Measurements from ENCODE around the gene MAST4.

MAST4 gene

GRCh38 chr5:66992547-66992946 is 396.4 kb downstream of the MAST4 start:
- peak overlapping the region in 1 of 7 experiments; percentile 32 for H3K4me3 ChIP-seq (ENCODE audit: control insufficient read depth in 1 of 7, extremely low read depth in 1 of 7, insufficient read depth in 4 of 7, low read depth in 2 of 7, low read length in 6 of 7)
- no peaks in the 10 kb centered on the region for H3K27me3 ChIP-seq (replicated peaks in 2 of 5; ENCODE audit: control insufficient read depth in 4 of 5, insufficient read depth in 5 of 5, low read length in 4 of 5)
- ChIA-PET POLR2A (no interaction called here), CTCF (interaction anchor here (1.3 to 1.8 kb wide), 3 partner anchors 10 to 21 kb away, joined by 3 to 10 read pairs (median 4); no protein-coding TSS in a partner anchor)
- no peaks in the 10 kb centered on the region for H3K9me3 ChIP-seq (ENCODE audit: control extremely low read depth in 1 of 5, control insufficient read depth in 4 of 5, insufficient read depth in 2 of 5, low read depth in 1 of 5, low read length in 4 of 5)
- no peak overlapping the region for H3K27ac ChIP-seq (ENCODE audit: insufficient read depth in 1 of 2, low read depth in 1 of 2, low read length in 2 of 2, poor library complexity in 1 of 2, severe bottlenecking in 2 of 2)
- WGBS (ENCODE audit: insufficient coverage) = 30% methylated on average over 3 of the region's 4 CpGs
- peaks cover 0 to 20% (median 9%) of the 10 kb centered on the region in 4 experiments for H3K4me1 ChIP-seq (ENCODE audit: control extremely low read depth in 1 of 4, control insufficient read depth in 4 of 4, insufficient read depth in 4 of 4, low read length in 3 of 4)
- peak in 2 of 3 donors; percentile 60 to 63 for DNase-seq
- H3K36me3 ChIP-seq (ENCODE audit: control insufficient read depth in 4 of 4, insufficient read depth in 4 of 4, low read length in 3 of 4) = no peaks in the 10 kb centered on the region

GRCh38 chr5:66993448-66993847 is 397.3 kb downstream of the MAST4 start:
- ChIA-PET CTCF (interaction anchor here (0.8 to 1.3 kb wide), 3 partner anchors 8 to 20 kb away, joined by 3 read pairs; no protein-coding TSS in a partner anchor), POLR2A (no interaction called here)
- no peak overlapping the region for H3K27ac ChIP-seq (ENCODE audit: insufficient read depth in 1 of 2, low read depth in 1 of 2, low read length in 2 of 2, poor library complexity in 1 of 2, severe bottlenecking in 2 of 2)

GRCh38 chr5:66993882-66994281 is 397.7 kb downstream of the MAST4 start:
- CTCF ChIA-PET = interaction anchor here (0.8 to 1.3 kb wide), 3 partner anchors 8 to 15 kb away, joined by 3 read pairs; no protein-coding TSS in a partner anchor
- WGBS (ENCODE audit: insufficient coverage) = 93% methylated on average over 4 of the region's 4 CpGs
- Histone ChIP-seq H3K9me3 (ENCODE audit: control extremely low read depth in 1 of 5, control insufficient read depth in 4 of 5, insufficient read depth in 2 of 5, low read depth in 1 of 5, low read length in 4 of 5) (no peaks in the 10 kb centered on the region), H3K27me3 (replicated peaks in 2 of 5; ENCODE audit: control insufficient read depth in 4 of 5, insufficient read depth in 5 of 5, low read length in 4 of 5) (no peaks in the 10 kb centered on the region), H3K36me3 (ENCODE audit: control insufficient read depth in 4 of 4, insufficient read depth in 4 of 4, low read length in 3 of 4) (no peaks in the 10 kb centered on the region), H3K4me3 (ENCODE audit: control insufficient read depth in 1 of 7, extremely low read depth in 1 of 7, insufficient read depth in 4 of 7, low read depth in 2 of 7, low read length in 6 of 7) (no peak overlapping the region), H3K27ac (ENCODE audit: insufficient read depth in 1 of 2, low read depth in 1 of 2, low read length in 2 of 2, poor library complexity in 1 of 2, severe bottlenecking in 2 of 2) (no peak overlapping the region), H3K4me1 (ENCODE audit: control extremely low read depth in 1 of 4, control insufficient read depth in 4 of 4, insufficient read depth in 4 of 4, low read length in 3 of 4) (peaks cover 0 to 20% (median 8%) of the 10 kb centered on the region in 4 experiments)
- no peak for DNase-seq
- POLR2A ChIA-PET = no interaction called here

More at GRCh38 chr5:66993448-66993847, 397.3 kb downstream of the MAST4 start:
- Histone ChIP-seq H3K4me1 (ENCODE audit: control extremely low read depth in 1 of 4, control insufficient read depth in 4 of 4, insufficient read depth in 4 of 4, low read length in 3 of 4) (peaks cover 0 to 20% (median 8%) of the 10 kb centered on the region in 4 experiments), H3K9me3 (ENCODE audit: control extremely low read depth in 1 of 5, control insufficient read depth in 4 of 5, insufficient read depth in 2 of 5, low read depth in 1 of 5, low read length in 4 of 5) (no peaks in the 10 kb centered on the region), H3K4me3 (ENCODE audit: control insufficient read depth in 1 of 7, extremely low read depth in 1 of 7, insufficient read depth in 4 of 7, low read depth in 2 of 7, low read length in 6 of 7) (no peak overlapping the region), H3K36me3 (ENCODE audit: control insufficient read depth in 4 of 4, insufficient read depth in 4 of 4, low read length in 3 of 4) (no peaks in the 10 kb centered on the region), H3K27me3 (replicated peaks in 2 of 5; ENCODE audit: control insufficient read depth in 4 of 5, insufficient read depth in 5 of 5, low read length in 4 of 5) (no peaks in the 10 kb centered on the region)
- DNase-seq = no peak

- CTCF ChIA-PET = interaction anchor here (1.0 to 1.3 kb wide), 3 partner anchors 9 to 16 kb away, joined by 3 read pairs; no protein-coding TSS in a partner anchor
- Histone ChIP-seq H3K4me3 (ENCODE audit: control insufficient read depth in 1 of 7, extremely low read depth in 1 of 7, insufficient read depth in 4 of 7, low read depth in 2 of 7, low read length in 6 of 7) (no peak overlapping the region), H3K27me3 (replicated peaks in 2 of 5; ENCODE audit: control insufficient read depth in 4 of 5, insufficient read depth in 5 of 5, low read length in 4 of 5) (no peaks in the 10 kb centered on the region), H3K36me3 (ENCODE audit: control insufficient read depth in 4 of 4, insufficient read depth in 4 of 4, low read length in 3 of 4) (no peaks in the 10 kb centered on the region), H3K4me1 (ENCODE audit: control extremely low read depth in 1 of 4, control insufficient read depth in 4 of 4, insufficient read depth in 4 of 4, low read length in 3 of 4) (peaks cover 0 to 14% (median 7%) of the 10 kb centered on the region in 4 experiments), H3K27ac (ENCODE audit: insufficient read depth in 1 of 2, low read depth in 1 of 2, low read length in 2 of 2, poor library complexity in 1 of 2, severe bottlenecking in 2 of 2) (no peak overlapping the region), H3K9me3 (ENCODE audit: control extremely low read depth in 1 of 5, control insufficient read depth in 4 of 5, insufficient read depth in 2 of 5, low read depth in 1 of 5, low read length in 4 of 5) (no peaks in the 10 kb centered on the region)
- POLR2A ChIA-PET = no interaction called here
- WGBS (ENCODE audit: insufficient coverage) = no CpG with 5 or more reads among the region's 2 CpGs
- DNase-seq = no peak
Measured at GRCh38 chr5:66994790-66995189, 398.6 kb downstream of the MAST4 start.

- ChIA-PET CTCF (interaction anchor here (1.3 to 2.6 kb wide), 4 partner anchors 7 to 14 kb away, joined by 3 to 9 read pairs (median 4); no protein-coding TSS in a partner anchor), POLR2A (interaction anchor here (0.6 kb wide), 1 partner anchor 118 kb away, joined by 3 read pairs; no protein-coding TSS in a partner anchor)
- H3K36me3 ChIP-seq (ENCODE audit: control insufficient read depth in 4 of 4, insufficient read depth in 4 of 4, low read length in 3 of 4) = no peaks in the 10 kb centered on the region
- WGBS (ENCODE audit: insufficient coverage) = no CpG with 5 or more reads among the region's 3 CpGs
- H3K4me1 ChIP-seq (ENCODE audit: control extremely low read depth in 1 of 4, control insufficient read depth in 4 of 4, insufficient read depth in 4 of 4, low read length in 3 of 4) = peaks cover 8 to 31% (median 18%) of the 10 kb centered on the region in 4 experiments
- H3K9me3 ChIP-seq (ENCODE audit: control extremely low read depth in 1 of 5, control insufficient read depth in 4 of 5, insufficient read depth in 2 of 5, low read depth in 1 of 5, low read length in 4 of 5) = no peaks in the 10 kb centered on the region
- no peak for DNase-seq
- no peak overlapping the region for H3K4me3 ChIP-seq (ENCODE audit: control insufficient read depth in 1 of 7, extremely low read depth in 1 of 7, insufficient read depth in 4 of 7, low read depth in 2 of 7, low read length in 6 of 7)
- H3K27ac ChIP-seq (ENCODE audit: insufficient read depth in 1 of 2, low read depth in 1 of 2, low read length in 2 of 2, poor library complexity in 1 of 2, severe bottlenecking in 2 of 2) = no peak overlapping the region
- no peaks in the 10 kb centered on the region for H3K27me3 ChIP-seq (replicated peaks in 2 of 5; ENCODE audit: control insufficient read depth in 4 of 5, insufficient read depth in 5 of 5, low read length in 4 of 5)
Measured at GRCh38 chr5:67000794-67001475, 404.7 kb downstream of the MAST4 start.

- no peaks in the 10 kb centered on the region for H3K36me3 ChIP-seq (ENCODE audit: control insufficient read depth in 4 of 4, insufficient read depth in 4 of 4, low read length in 3 of 4)
- peak overlapping the region; percentile 81 to 94 for H3K27ac ChIP-seq (ENCODE audit: insufficient read depth in 1 of 2, low read depth in 1 of 2, low read length in 2 of 2, poor library complexity in 1 of 2, severe bottlenecking in 2 of 2)
- no peaks in the 10 kb centered on the region for H3K27me3 ChIP-seq (replicated peaks in 2 of 5; ENCODE audit: control insufficient read depth in 4 of 5, insufficient read depth in 5 of 5, low read length in 4 of 5)
- no peaks in the 10 kb centered on the region for H3K9me3 ChIP-seq (ENCODE audit: control extremely low read depth in 1 of 5, control insufficient read depth in 4 of 5, insufficient read depth in 2 of 5, low read depth in 1 of 5, low read length in 4 of 5)
- H3K4me1 ChIP-seq (ENCODE audit: control extremely low read depth in 1 of 4, control insufficient read depth in 4 of 4, insufficient read depth in 4 of 4, low read length in 3 of 4) = peaks cover 21 to 51% (median 31%) of the 10 kb centered on the region in 4 experiments
- 66% methylated on average over 2 of the region's 6 CpGs for WGBS (ENCODE audit: insufficient coverage)
- H3K4me3 ChIP-seq (ENCODE audit: control insufficient read depth in 1 of 7, extremely low read depth in 1 of 7, insufficient read depth in 4 of 7, low read depth in 2 of 7, low read length in 6 of 7) = peak overlapping the region in 6 of 7 experiments; percentile 74 to 89 (median 75)
- CTCF ChIA-PET = interaction anchor here (0.8 to 2.7 kb wide), 11 partner anchors 8 to 146 kb away, joined by 3 to 10 read pairs (median 3); no protein-coding TSS in a partner anchor
- no peak for DNase-seq
- POLR2A ChIA-PET = interaction anchor here (0.5 to 1.3 kb wide), 4 partner anchors 25 to 100 kb away, joined by 3 read pairs; no protein-coding TSS in a partner anchor
Measured at GRCh38 chr5:67002832-67003684, 406.9 kb downstream of the MAST4 start.
